Epithelial cell of proximal tubule (primary cell): ENCODE results near the gene HSPB1. TPM values are rescaled to one million over a fixed set of nuclear protein-coding genes. Genes with fewer than 3 reads are reported as not detected.
"Not testable (repeated sequence)": the region's sequence is repeated elsewhere in the genome, so short reads cannot be mapped to it uniquely, and the experiment has no call there.

Source experiments
- DNase-seq: peaks from one replicate; pipeline ENCODE4 v3.0.0-alpha.2; 2011; ENCODE audit warnings: low read depth
- H3K4me3 ChIP-seq: 2 replicates; pipeline ENCODE4 v1.5.1; 2011; ENCODE audit warnings: low read depth, mild to moderate bottlenecking, low read length
- total RNA-seq: library from RNA; depleted of rRNA; stranded (reverse); fragments of >200 nt; gene quantifications from 2 replicates; pipeline ENCODE4 v1.2.3, GENCODE V29; 2015
- TF ChIP-seq, protein P1 (sequence below): conservative IDR thresholded peaks from 2 replicates; pipeline ENCODE4 v1.5.1; 2012; ENCODE audit warnings: low read depth, mild to moderate bottlenecking, low read length

The HSPB1 gene
- total RNA-seq, 1 donor from 2014 or later = 435 TPM

DNA sequence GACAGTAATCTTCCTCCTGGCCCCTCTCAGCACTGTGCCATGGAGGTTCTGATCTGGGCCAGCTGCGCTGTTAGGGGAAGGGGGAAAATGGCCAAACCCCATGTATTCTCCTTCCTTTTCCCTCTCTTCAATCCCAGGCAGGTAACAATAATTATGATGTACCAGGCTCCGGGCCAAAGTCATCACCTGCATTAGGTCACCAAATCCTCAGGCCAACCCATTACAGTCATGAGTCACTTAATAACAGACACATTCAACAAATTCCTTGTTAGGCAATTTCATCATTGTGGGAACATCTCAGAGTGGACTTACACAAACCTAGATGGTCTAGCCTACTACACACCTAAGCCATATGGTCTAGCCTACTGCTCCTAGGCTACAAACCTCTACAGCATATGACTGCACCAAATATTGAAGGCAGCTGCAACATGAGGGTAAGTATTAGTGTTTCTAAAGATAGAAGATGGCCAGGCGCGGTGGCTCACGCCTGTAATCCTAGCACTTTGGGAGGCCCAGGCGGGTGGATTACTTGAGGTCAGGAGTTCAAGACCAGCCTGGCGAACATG lies 2.2 kb upstream of the HSPB1 start:
- peak; percentile 92 for DNase-seq
- H3K4me3 ChIP-seq = no peak overlapping the region
- TF ChIP-seq, protein P1, sequence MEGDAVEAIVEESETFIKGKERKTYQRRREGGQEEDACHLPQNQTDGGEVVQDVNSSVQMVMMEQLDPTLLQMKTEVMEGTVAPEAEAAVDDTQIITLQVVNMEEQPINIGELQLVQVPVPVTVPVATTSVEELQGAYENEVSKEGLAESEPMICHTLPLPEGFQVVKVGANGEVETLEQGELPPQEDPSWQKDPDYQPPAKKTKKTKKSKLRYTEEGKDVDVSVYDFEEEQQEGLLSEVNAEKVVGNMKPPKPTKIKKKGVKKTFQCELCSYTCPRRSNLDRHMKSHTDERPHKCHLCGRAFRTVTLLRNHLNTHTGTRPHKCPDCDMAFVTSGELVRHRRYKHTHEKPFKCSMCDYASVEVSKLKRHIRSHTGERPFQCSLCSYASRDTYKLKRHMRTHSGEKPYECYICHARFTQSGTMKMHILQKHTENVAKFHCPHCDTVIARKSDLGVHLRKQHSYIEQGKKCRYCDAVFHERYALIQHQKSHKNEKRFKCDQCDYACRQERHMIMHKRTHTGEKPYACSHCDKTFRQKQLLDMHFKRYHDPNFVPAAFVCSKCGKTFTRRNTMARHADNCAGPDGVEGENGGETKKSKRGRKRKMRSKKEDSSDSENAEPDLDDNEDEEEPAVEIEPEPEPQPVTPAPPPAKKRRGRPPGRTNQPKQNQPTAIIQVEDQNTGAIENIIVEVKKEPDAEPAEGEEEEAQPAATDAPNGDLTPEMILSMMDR = no peak

DNA sequence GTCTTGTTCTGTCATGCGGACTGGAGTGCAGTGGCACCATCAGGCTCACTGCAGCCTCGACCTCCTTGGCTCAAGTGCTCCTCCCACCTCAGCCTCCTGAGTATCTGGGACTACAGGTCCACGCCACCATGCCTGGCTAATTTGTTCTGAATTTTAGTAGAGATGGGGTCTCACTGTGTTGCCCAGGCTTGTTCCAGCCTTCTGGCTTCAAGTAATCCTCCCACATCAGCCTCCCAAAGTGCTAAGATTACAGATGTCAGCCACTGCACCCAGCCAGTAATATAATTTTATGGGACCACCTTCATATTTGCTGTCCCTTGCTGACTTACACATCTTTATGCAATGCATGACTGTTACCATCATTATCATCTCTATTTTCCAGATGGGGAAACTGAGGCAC lies 1.5 kb upstream of the HSPB1 start:
- no peak for DNase-seq
- H3K4me3 ChIP-seq = no peak overlapping the region
- TF ChIP-seq, protein P1 = no peak

DNA sequence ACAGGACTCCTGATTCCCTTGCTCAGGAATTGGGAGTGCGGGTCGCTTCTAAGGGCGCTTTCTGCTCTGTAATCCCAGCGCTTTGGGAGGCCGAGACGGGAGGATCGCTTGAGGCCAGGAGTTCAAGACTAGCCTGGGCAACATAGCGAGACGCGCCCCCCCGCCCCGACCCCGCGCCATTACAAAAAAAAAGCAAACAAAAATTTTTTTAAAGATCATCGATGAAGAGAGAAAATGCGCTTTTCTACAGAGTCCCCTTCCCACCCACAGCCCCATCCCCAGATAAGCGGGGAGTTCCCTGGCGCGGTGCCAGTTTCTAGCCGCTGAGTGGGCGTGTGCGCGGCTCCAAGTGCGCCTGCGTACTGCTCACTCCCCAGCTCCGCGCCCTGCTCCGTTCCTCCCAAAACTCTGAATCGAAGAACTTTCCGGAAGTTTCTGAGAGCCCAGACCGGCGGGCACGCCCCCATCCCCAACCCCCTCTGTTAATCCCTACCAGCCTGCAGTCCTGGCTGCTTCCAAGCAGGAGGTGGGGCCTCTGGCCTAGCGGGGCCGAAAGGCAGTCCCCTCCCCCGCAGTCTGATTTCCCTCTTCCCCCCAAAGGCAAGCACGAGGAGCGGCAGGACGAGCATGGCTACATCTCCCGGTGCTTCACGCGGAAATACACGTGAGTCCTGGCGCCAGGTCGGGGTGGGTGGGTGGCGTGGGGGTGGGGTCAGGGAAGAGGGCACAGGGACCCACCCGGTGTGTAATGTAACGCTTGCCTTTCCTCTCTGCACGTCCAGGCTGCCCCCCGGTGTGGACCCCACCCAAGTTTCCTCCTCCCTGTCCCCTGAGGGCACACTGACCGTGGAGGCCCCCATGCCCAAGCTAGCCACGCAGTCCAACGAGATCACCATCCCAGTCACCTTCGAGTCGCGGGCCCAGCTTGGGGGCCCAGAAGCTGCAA lies 1.0 kb downstream of the HSPB1 start:
- peak overlapping the region; percentile 97 for H3K4me3 ChIP-seq
- no peak for DNase-seq
- TF ChIP-seq, protein P1 = no peak

DNA sequence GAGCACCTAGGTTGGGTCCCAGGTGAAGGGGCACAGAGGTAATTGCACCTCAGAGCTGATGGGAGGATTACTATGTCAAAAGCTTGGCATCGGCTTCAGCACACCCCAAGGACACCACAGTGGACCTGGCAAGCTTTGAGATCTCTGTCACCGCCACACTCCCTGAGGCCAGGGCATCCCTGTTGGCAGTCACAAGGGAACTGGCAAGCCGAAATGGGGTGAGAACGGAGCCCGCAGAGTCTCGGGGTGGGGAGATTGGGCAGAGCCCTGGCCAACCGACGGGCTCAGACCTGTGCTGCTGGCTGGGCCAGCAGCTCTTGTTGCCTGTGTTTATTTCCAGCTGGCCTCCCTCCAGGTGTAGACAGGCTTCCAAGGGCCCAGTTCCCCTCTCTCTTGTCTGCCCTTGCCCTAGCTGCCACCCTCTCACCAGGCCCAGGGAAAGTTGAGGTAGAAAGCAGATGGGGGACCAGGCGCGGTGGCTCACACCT lies 2.5 kb downstream of the HSPB1 start:
- TF ChIP-seq, protein P1 = no peak
- DNase-seq = no peak
- H3K4me3 ChIP-seq = no peak overlapping the region

DNA sequence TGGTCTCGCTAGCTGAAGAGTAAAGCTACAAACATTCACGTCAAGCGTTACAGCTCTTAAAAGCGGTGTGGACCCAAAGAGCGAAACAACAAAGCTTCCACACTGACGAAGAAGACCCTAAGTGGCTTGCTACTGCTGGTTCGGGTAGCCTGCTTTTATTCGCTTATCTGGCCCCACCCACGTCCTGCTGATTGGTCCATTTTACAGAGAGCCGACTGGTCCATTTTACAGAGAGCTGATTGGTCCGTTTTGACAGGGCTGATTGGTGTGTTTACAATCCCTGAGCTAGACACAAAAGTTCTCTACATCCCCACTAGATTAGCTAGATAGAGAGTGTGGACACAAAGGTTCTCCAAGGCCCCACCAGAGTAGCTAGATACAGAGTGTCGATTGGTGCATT lies 6.4 kb downstream of the HSPB1 start:
- not testable (repeated sequence) for H3K4me3 ChIP-seq, DNase-seq

DNA sequence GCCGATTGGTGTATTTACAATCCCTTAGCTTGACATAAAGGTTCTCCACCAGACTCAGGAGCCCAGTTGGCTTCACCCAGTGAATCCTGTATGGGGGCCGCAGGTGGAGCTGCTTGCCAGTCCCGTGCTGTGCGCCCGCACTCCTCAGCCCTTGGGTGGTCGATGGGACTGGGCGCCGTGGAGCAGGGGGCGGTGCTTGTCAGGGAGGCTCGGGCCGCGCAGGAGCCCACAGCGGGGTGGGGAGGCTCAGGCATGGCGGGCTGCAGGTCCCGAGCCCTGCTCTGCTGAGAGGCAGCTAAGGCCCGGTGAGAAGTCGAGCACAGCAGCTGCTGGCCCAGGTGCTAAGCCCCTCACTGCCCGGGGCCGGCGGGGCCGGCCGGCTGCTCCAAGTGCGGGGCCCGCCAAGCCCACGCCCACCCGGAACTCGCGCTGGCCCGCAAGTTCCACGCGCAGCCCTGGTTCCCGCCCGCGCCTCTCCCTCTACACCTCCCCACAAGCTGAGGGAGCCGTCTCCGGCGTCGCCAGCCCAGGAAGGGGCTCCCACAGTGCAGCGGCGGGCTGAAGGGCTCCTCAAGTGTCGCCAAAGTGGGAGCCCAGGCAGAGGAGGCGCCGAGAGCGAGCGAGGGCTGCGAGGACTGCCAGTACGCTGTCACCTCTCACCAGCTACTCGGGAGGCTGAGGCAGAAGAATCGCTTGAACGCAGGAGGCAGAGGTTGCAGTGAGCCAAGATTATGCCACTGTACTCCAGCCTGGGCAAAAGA lies 7.0 kb downstream of the HSPB1 start:
- not testable (repeated sequence) for DNase-seq, H3K4me3 ChIP-seq

DNA sequence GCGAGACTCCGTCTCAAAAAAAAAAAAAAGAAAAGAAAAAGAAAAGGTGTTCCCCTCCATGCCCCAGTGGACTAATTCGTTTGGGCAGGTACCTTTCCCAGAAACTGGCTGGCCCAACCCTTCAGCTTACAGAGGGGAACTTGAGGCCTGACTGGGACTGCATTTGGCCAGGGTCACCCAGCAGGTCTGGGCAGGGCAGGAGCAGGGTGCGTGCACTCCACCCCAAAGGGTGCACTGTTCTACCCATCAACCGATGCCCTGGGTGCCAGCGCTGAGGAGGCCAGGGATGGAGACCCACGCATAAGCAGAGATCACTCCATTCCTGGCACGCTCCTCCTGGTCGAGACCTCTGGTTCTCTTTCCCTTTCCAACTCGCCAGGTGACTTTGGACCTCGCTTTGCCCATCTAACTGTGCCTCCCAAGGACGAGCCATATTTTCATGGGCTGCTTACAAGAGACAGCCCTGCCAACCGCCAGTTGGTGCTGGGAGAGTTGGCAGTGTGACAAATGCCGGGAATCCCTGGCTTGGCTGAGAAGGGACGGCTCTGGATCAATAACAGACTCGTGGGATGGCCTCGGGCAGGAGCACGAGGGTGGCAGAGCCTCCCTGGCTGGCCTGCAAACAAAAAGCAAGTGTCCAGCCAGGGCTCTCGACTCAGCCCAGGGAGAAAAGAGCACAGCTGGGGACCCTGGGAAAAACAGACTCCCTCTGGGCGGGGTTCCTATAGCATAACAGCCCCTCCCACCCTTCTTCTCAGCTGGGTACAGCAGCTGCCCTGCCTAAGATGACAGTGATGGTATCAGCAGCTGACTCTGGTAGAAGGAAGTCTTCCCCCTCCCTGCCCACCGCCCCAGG lies 7.9 kb downstream of the HSPB1 start:
- DNase-seq = no peak

DNA sequence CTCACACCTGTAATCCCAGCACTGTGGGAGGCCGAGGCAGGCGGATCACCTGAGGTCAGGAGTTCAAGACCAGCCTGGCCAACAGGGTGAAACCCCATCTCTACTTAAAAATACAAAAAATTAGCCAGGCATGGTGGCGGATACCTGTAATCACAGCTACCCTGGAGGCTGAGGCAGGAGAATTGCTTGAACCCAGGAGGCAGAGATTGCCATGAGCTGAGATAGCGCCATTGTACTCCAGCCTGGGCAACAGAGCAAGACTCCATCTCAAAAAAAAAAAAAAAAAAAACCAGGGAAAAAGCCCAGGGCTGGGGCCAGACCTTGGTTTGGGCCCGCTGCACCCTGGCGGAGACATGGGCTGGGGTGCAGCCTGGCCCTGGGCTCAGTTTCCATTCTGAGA lies 9.4 kb downstream of the HSPB1 start:
- DNase-seq, H3K4me3 ChIP-seq: not testable (repeated sequence)

More for the DNA sequence above, 7.9 kb downstream of the HSPB1 start:
- no peak overlapping the region for H3K4me3 ChIP-seq
- TF ChIP-seq, protein P1 = no peak
